GM18907 (cell line): ENCODE measurements around the gene OR12D1.

Experiments used
- ATAC-seq: cut with Tn5 transposase; IDR thresholded peaks from one replicate; pipeline ENCODE4 v1.9.1; 2021; ENCODE audit warnings: mild to moderate bottlenecking, moderate library complexity; ENCODE audit not compliant: unreplicated experiment

Gene OR12D1

GRCh38 chr6:29462022-29462421, 47.3 kb downstream of the OR12D1 start:
- no peak for ATAC-seq

GRCh38 chr6:29465279-29465678, 50.6 kb downstream of the OR12D1 start:
- no peak for ATAC-seq

GRCh38 chr6:29465801-29466200, 51.1 kb downstream of the OR12D1 start:
- no peak for ATAC-seq

- no peak for ATAC-seq
These were observed 51.5 kb downstream of the OR12D1 start for GRCh38 chr6:29466241-29466640.
